Measurements from ENCODE around the gene METAP2. TPM values are rescaled to one million over a fixed set of nuclear protein-coding genes. Genes with fewer than 3 reads are reported as not detected.
A peak's percentile ranks its signal among the peaks of the same experiment; 100 is the strongest.
"Not testable (repeated sequence)": the region's sequence is repeated elsewhere in the genome, so short reads cannot be mapped to it uniquely, and the experiment has no call there.

METAP2 gene
- total RNA-seq, 2 experiments from 2014 or later, result 136 to 152 TPM

GRCh38 chr12:95463050-95463449 lies 10.9 kb upstream of the METAP2 start:
- DNase-seq (no peak), ATAC-seq (no peak)
- Mint-ChIP-seq H3K4me1 (no peaks in the 10 kb centered on the region), H3K27me3 (peaks cover 2% of the 10 kb centered on the region), H3K9me3 (ENCODE audit: low read depth) (peaks cover 5% of the 10 kb centered on the region), H3K36me3 (ENCODE audit: low read depth) (no peaks in the 10 kb centered on the region), H3K4me3 (no peak overlapping the region), H3K27ac (no peak overlapping the region)
- intact Hi-C loops (cut with DNase I, micrococcal nuclease), result no loop called here
- ChIA-PET CTCF (no interaction called here), POLR2A (no interaction called here)

- CTCF ChIA-PET, result interaction anchor here (0.6 kb wide), 1 partner anchor 71 kb away, joined by 3 read pairs; no protein-coding TSS in a partner anchor
- H3K9me3 Mint-ChIP-seq (ENCODE audit: low read depth); intact Hi-C loops (cut with DNase I, micrococcal nuclease); DNase-seq; H3K27ac Mint-ChIP-seq; H3K36me3 Mint-ChIP-seq (ENCODE audit: low read depth); H3K4me1 Mint-ChIP-seq; H3K27me3 Mint-ChIP-seq; POLR2A ChIA-PET; ATAC-seq; H3K4me3 Mint-ChIP-seq: not testable (repeated sequence)
Measured at GRCh38 chr12:95463776-95464175, 10.2 kb upstream of the METAP2 start.

GRCh38 chr12:95465275-95465674 lies 8.7 kb upstream of the METAP2 start:
- no peak for DNase-seq
- no peaks in the 10 kb centered on the region for H3K36me3 Mint-ChIP-seq (ENCODE audit: low read depth)
- no peak overlapping the region for H3K4me3 Mint-ChIP-seq
- ATAC-seq, result no peak
- H3K27ac Mint-ChIP-seq, result no peak overlapping the region
- no peaks in the 10 kb centered on the region for H3K4me1 Mint-ChIP-seq
- H3K27me3 Mint-ChIP-seq, result no peaks in the 10 kb centered on the region
- POLR2A ChIA-PET, result no interaction called here
- intact Hi-C loops (cut with DNase I, micrococcal nuclease), result no loop called here
- CTCF ChIA-PET, result no interaction called here
- H3K9me3 Mint-ChIP-seq (ENCODE audit: low read depth), result no peaks in the 10 kb centered on the region

GRCh38 chr12:95470300-95470699 lies 3.7 kb upstream of the METAP2 start:
- H3K4me3 Mint-ChIP-seq, result no peak overlapping the region
- H3K4me1 Mint-ChIP-seq, result peaks cover 15% of the 10 kb centered on the region
- no peaks in the 10 kb centered on the region for H3K9me3 Mint-ChIP-seq (ENCODE audit: low read depth)
- H3K27ac Mint-ChIP-seq, result no peak overlapping the region
- intact Hi-C loops (cut with DNase I, micrococcal nuclease), result loop anchor here (5.0 to 10.0 kb wide), 3 partner anchors 368 to 565 kb away; partner anchors contain the start of genes LTA4H (in 1 of the 2) and NR2C1 (in 1 of the 2)
- no peak for DNase-seq
- ChIA-PET CTCF (no interaction called here), POLR2A (no interaction called here)
- ATAC-seq, result no peak
- peaks cover 7% of the 10 kb centered on the region for H3K36me3 Mint-ChIP-seq (ENCODE audit: low read depth)
- H3K27me3 Mint-ChIP-seq, result no peaks in the 10 kb centered on the region

- POLR2A ChIA-PET, result interaction anchor here (0.6 to 1.8 kb wide), 7 partner anchors 14 to 859 kb away, joined by 3 to 8 read pairs (median 4); partner anchors contain the start of genes FGD6, NR2C1 and VEZT
- ATAC-seq, result peak; percentile 43
Measured at GRCh38 chr12:95473231-95473883, 595 bp upstream of the METAP2 start.

GRCh38 chr12:95474660-95474958 lies 657 bp downstream of the METAP2 start:
- peaks cover 46% of the 10 kb centered on the region for H3K36me3 Mint-ChIP-seq (ENCODE audit: low read depth)
- peak overlapping the region; percentile 100 for H3K27ac Mint-ChIP-seq
- H3K27me3 Mint-ChIP-seq, result no peaks in the 10 kb centered on the region
- ChIA-PET POLR2A (interaction anchor here (0.7 to 1.8 kb wide), 3 partner anchors 254 to 401 kb away, joined by 3 to 8 read pairs (median 7); partner anchors contain the start of genes FGD6, NR2C1 and VEZT), CTCF (interaction anchor here (0.7 kb wide), 1 partner anchor 12 kb away, joined by 3 read pairs; no protein-coding TSS in a partner anchor)
- intact Hi-C loops (cut with DNase I, micrococcal nuclease), result loop anchor here (1.0 to 10.0 kb wide), 9 partner anchors 74 to 560 kb away; partner anchors contain the start of genes FGD6 (in 2 of the 2), NR2C1 (in 2 of the 2), VEZT (in 2 of the 2) and AMDHD1 (in 1 of the 2)
- DNase-seq (no peak), ATAC-seq (no peak)
- no peaks in the 10 kb centered on the region for H3K9me3 Mint-ChIP-seq (ENCODE audit: low read depth)
- H3K4me3 Mint-ChIP-seq, result peak overlapping the region; percentile 96
- peaks cover 54% of the 10 kb centered on the region for H3K4me1 Mint-ChIP-seq

More at GRCh38 chr12:95473231-95473883, 595 bp upstream of the METAP2 start:
- Mint-ChIP-seq H3K27me3 (no peaks in the 10 kb centered on the region), H3K36me3 (ENCODE audit: low read depth) (peaks cover 36% of the 10 kb centered on the region), H3K27ac (peak overlapping the region; percentile 100), H3K4me1 (peaks cover 43% of the 10 kb centered on the region), H3K9me3 (ENCODE audit: low read depth) (no peaks in the 10 kb centered on the region), H3K4me3 (peak overlapping the region; percentile 96)
- intact Hi-C loops (cut with DNase I, micrococcal nuclease), result loop anchor here (5.0 to 10.0 kb wide), 3 partner anchors 371 to 561 kb away; partner anchors contain the start of genes LTA4H (in 1 of the 2) and NR2C1 (in 1 of the 2)
- CTCF ChIA-PET, result interaction anchor here (0.6 to 1.7 kb wide), 3 partner anchors 57 to 358 kb away, joined by 3 to 4 read pairs (median 3); no protein-coding TSS in a partner anchor
- peak; percentile 49 for DNase-seq

- Mint-ChIP-seq H3K4me1 (peaks cover 71% of the 10 kb centered on the region), H3K27ac (peak overlapping the region; percentile 26), H3K36me3 (ENCODE audit: low read depth) (peaks cover 64% of the 10 kb centered on the region), H3K27me3 (no peaks in the 10 kb centered on the region), H3K9me3 (ENCODE audit: low read depth) (no peaks in the 10 kb centered on the region), H3K4me3 (no peak overlapping the region)
- no peak for ATAC-seq
- intact Hi-C loops (cut with DNase I, micrococcal nuclease), result no loop called here
- ChIA-PET POLR2A (no interaction called here), CTCF (no interaction called here)
- no peak for DNase-seq
Measured at GRCh38 chr12:95480230-95480629, 6.3 kb downstream of the METAP2 start.

- Mint-ChIP-seq H3K36me3 (ENCODE audit: low read depth) (peaks cover 57% of the 10 kb centered on the region), H3K4me1 (peaks cover 62% of the 10 kb centered on the region), H3K27me3 (no peaks in the 10 kb centered on the region), H3K4me3 (no peak overlapping the region), H3K9me3 (ENCODE audit: low read depth) (no peaks in the 10 kb centered on the region), H3K27ac (peak overlapping the region; percentile 47)
- no peak for ATAC-seq
- peak; percentile 9 for DNase-seq
- CTCF ChIA-PET, result no interaction called here
- intact Hi-C loops (cut with DNase I, micrococcal nuclease), result no loop called here
- POLR2A ChIA-PET, result no interaction called here
Measured at GRCh38 chr12:95481072-95481471, 7.1 kb downstream of the METAP2 start.

GRCh38 chr12:95481888-95482287 lies 7.9 kb downstream of the METAP2 start:
- Mint-ChIP-seq H3K36me3 (ENCODE audit: low read depth) (peaks cover 57% of the 10 kb centered on the region), H3K4me3 (no peak overlapping the region), H3K4me1 (peaks cover 54% of the 10 kb centered on the region), H3K9me3 (ENCODE audit: low read depth) (no peaks in the 10 kb centered on the region), H3K27me3 (no peaks in the 10 kb centered on the region), H3K27ac (peak overlapping the region; percentile 37)
- ATAC-seq, result no peak
- POLR2A ChIA-PET, result no interaction called here
- DNase-seq, result no peak
- intact Hi-C loops (cut with DNase I, micrococcal nuclease), result no loop called here
- CTCF ChIA-PET, result no interaction called here

- ATAC-seq; POLR2A ChIA-PET; H3K9me3 Mint-ChIP-seq (ENCODE audit: low read depth); intact Hi-C loops (cut with DNase I, micrococcal nuclease); H3K27me3 Mint-ChIP-seq; H3K4me3 Mint-ChIP-seq; DNase-seq: not testable (repeated sequence)
- Mint-ChIP-seq H3K4me1 (peaks cover 50% of the 10 kb centered on the region), H3K27ac (peak overlapping the region; percentile 47), H3K36me3 (ENCODE audit: low read depth) (peaks cover 57% of the 10 kb centered on the region)
- CTCF ChIA-PET, result interaction anchor here (0.6 kb wide), 1 partner anchor 253 kb away, joined by 3 read pairs; no protein-coding TSS in a partner anchor
Measured at GRCh38 chr12:95482564-95482963, 8.6 kb downstream of the METAP2 start.

GRCh38 chr12:95484524-95484923 lies 10.6 kb downstream of the METAP2 start:
- POLR2A ChIA-PET, result no interaction called here
- peaks cover 44% of the 10 kb centered on the region for H3K36me3 Mint-ChIP-seq (ENCODE audit: low read depth)
- H3K9me3 Mint-ChIP-seq (ENCODE audit: low read depth), result no peaks in the 10 kb centered on the region

GRCh38 chr12:95487024-95487423 lies 13.1 kb downstream of the METAP2 start:
- Mint-ChIP-seq H3K27ac (no peak overlapping the region), H3K4me1 (peaks cover 9% of the 10 kb centered on the region), H3K27me3 (no peaks in the 10 kb centered on the region), H3K9me3 (ENCODE audit: low read depth) (no peaks in the 10 kb centered on the region), H3K36me3 (ENCODE audit: low read depth) (peaks cover 35% of the 10 kb centered on the region), H3K4me3 (no peak overlapping the region)
- intact Hi-C loops (cut with DNase I, micrococcal nuclease), result no loop called here
- ATAC-seq (no peak), DNase-seq (no peak)
- CTCF ChIA-PET, result interaction anchor here (1.1 kb wide), 1 partner anchor 12 kb away, joined by 3 read pairs; no protein-coding TSS in a partner anchor
- POLR2A ChIA-PET, result interaction anchor here (0.5 to 0.9 kb wide), 3 partner anchors 9 to 26 kb away, joined by 5 to 9 read pairs (median 6); no protein-coding TSS in a partner anchor

More at GRCh38 chr12:95484524-95484923, 10.6 kb downstream of the METAP2 start:
- Mint-ChIP-seq H3K4me3 (no peak overlapping the region), H3K27me3 (no peaks in the 10 kb centered on the region), H3K4me1 (peaks cover 31% of the 10 kb centered on the region), H3K27ac (no peak overlapping the region)
- intact Hi-C loops (cut with DNase I, micrococcal nuclease), result no loop called here
- no peak for ATAC-seq
- DNase-seq, result no peak
- CTCF ChIA-PET, result no interaction called here
